Thoracic aorta (tissue), 2 donors: ENCODE measurements around the gene YWHAE. TPM values are rescaled to one million over a fixed set of nuclear protein-coding genes. Genes with fewer than 3 reads are reported as not detected.
A peak's percentile ranks its signal among the peaks of the same experiment; 100 is the strongest.
"Not testable (repeated sequence)": the region's sequence is repeated elsewhere in the genome, so short reads cannot be mapped to it uniquely, and the experiment has no call there.

Experiments
- ATAC-seq: fragments of 150-250 bp; one replicate; pipeline ENCODE4 v1.8.0; 2017; ENCODE audit warnings: low read depth; ENCODE audit not compliant: insufficient number of reproducible peaks, low FRiP score
- DNase-seq: peaks from one replicate; pipeline ENCODE4 v3.0.0-alpha.2; 2020; ENCODE audit warnings: low spot score
- H3K27ac ChIP-seq, 2 donors: fragments of 200-600 bp; sonication (generic); 1 replicate in 1 of 2; 2 replicates in 1 of 2; pipeline ENCODE4 v1.5.1; 2016; ENCODE audit warnings: mild to moderate bottlenecking in 2 of 2, moderate library complexity in 2 of 2
- H3K27me3 ChIP-seq: fragments of 200-600 bp; sonication (generic); replicated peaks from 2 replicates; pipeline ENCODE4 v1.6.0; 2016; ENCODE audit warnings: mild to moderate bottlenecking; ENCODE audit not compliant: insufficient read depth
- H3K36me3 ChIP-seq: fragments of 200-600 bp; sonication (generic); one replicate; pipeline ENCODE4 v1.5.1; 2016
- H3K4me1 ChIP-seq, 2 donors: fragments of 200-600 bp; sonication (generic); 1 replicate in 1 of 2; 2 replicates in 1 of 2; pipeline versions ENCODE4 v1.5.1 to v1.6.0; 2016; ENCODE audit warnings: low read depth in 2 of 2, mild to moderate bottlenecking in 1 of 2; ENCODE audit not compliant: control insufficient read depth in 1 of 2
- H3K4me3 ChIP-seq: fragments of 200-600 bp; sonication (generic); 2 replicates; pipeline ENCODE4 v1.5.1; 2016; ENCODE audit warnings: mild to moderate bottlenecking
- H3K9me3 ChIP-seq: fragments of 200-600 bp; sonication (generic); 2 replicates; pipeline ENCODE4 v1.5.1; 2016
- total RNA-seq, 2 donors: library from RNA; depleted of rRNA; stranded (reverse); fragments of >200 nt; gene quantifications; one replicate each; pipeline versions ENCODE4 v1.1.0 to v1.2.3, GENCODE V29; 2016
- TF ChIP-seq, protein P1 (sequence below): fragments of 200-600 bp; sonication (generic); IDR thresholded peaks from one replicate; pipeline ENCODE4 v1.5.1; 2019; ENCODE audit warnings: antibody characterized with exemption

Gene YWHAE
- 100 to 1,000 TPM; 178 to 593 TPM for total RNA-seq

GRCh38 chr17:1399679-1400512 lies at the start of gene YWHAE:
Gene YWHAE, minus strand, starts transcription at chr17:1400222. Its CDS starts 112 bp downstream, at chr17:1400110.
- Histone ChIP-seq H3K4me3 (peak within 1 kb of the TSS; percentile 100), H3K9me3 (no peaks in the 10 kb centered on the region), H3K36me3 (no peaks in the 10 kb centered on the region), H3K27ac (peak within 1 kb of the TSS; percentile 88 to 95), H3K4me1 (peaks cover 26 to 43% of the 10 kb centered on the region in 2 donors), H3K27me3 (no peaks in the 10 kb centered on the region)
- DNase-seq = peak; percentile 91
- TF ChIP-seq, protein P1, sequence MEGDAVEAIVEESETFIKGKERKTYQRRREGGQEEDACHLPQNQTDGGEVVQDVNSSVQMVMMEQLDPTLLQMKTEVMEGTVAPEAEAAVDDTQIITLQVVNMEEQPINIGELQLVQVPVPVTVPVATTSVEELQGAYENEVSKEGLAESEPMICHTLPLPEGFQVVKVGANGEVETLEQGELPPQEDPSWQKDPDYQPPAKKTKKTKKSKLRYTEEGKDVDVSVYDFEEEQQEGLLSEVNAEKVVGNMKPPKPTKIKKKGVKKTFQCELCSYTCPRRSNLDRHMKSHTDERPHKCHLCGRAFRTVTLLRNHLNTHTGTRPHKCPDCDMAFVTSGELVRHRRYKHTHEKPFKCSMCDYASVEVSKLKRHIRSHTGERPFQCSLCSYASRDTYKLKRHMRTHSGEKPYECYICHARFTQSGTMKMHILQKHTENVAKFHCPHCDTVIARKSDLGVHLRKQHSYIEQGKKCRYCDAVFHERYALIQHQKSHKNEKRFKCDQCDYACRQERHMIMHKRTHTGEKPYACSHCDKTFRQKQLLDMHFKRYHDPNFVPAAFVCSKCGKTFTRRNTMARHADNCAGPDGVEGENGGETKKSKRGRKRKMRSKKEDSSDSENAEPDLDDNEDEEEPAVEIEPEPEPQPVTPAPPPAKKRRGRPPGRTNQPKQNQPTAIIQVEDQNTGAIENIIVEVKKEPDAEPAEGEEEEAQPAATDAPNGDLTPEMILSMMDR = no peak
- ATAC-seq = peak; percentile 84

DNA sequence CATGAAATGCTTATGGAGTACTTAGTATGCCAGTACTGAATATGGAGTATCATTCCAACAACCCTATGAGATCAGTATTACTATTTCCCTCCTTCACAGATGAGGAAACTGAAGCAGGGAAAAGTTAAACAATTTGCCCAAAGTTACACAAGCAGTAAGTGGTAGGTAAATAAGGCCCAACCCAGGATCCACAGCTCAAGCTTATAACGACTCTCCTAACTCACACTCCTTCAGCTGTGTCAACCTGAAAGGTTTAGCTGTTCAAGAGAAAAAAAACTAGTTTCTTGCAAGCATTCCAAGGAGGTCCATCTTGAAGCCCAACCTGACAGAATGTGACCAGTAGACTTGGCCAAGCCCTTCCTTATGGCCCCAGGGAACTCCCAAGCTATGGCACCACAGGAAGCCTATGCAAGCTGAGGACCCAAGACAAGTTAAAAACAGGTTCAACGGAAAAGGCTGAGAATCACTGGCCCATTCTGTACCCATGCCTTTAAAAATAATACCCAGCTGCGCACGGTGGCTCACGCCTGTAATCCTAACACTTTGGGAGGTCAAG lies 49.5 kb upstream of the YWHAE start:
- no peaks in the 10 kb centered on the region for H3K9me3 ChIP-seq
- ATAC-seq (no peak), DNase-seq (no peak)
- H3K4me3 ChIP-seq = no peak overlapping the region
- no peak overlapping the region for H3K27ac ChIP-seq
- peaks cover 15 to 46% of the 10 kb centered on the region in 2 donors for H3K4me1 ChIP-seq
- no peaks in the 10 kb centered on the region for H3K27me3 ChIP-seq
- no peaks in the 10 kb centered on the region for H3K36me3 ChIP-seq
- TF ChIP-seq, protein P1 = no peak

DNA sequence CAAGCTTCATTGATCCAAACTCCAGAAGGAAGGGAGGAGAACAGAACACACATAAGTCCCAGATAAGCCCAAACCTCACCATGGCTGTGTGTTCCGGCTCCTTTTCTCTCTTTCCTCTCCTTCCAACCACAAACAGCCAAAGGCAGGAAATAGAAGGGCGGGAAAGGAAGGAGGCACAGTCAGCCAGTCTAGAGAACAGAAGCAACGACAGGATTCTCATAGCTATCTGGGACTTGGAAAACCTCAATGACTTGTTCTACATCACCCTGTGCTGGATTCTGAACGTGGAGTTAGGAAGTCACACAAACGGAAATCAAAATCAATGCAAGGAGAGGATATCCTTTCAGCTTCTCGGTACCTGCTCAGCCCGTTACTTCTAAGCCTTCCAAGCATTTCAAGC lies 47.0 kb upstream of the YWHAE start:
- no peak overlapping the region for H3K27ac ChIP-seq
- H3K4me1 ChIP-seq = peaks cover 6 to 22% of the 10 kb centered on the region in 2 donors
- H3K9me3 ChIP-seq = no peaks in the 10 kb centered on the region
- no peak overlapping the region for H3K4me3 ChIP-seq
- H3K36me3 ChIP-seq = no peaks in the 10 kb centered on the region
- ATAC-seq (no peak), DNase-seq (no peak)
- TF ChIP-seq, protein P1 = no peak
- no peaks in the 10 kb centered on the region for H3K27me3 ChIP-seq

DNA sequence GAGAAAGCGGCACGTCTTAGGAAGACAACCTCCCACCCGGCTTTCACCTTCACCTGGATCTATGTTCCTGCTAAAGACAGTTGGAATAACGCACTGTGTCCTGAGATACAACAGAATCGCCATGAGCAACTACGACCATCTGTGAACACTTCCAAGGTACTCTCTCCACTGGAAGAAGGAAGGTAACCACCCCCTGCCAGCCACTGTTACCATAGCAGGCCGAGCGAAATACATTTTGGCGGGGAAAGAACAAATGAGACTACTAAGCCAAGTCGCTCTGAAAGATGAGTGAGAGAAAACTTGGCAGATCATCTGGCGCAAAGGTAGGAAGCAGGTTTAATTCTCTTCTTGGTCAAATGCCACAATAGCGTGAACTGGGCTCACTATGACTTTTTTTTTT lies 46.2 kb upstream of the YWHAE start:
- Histone ChIP-seq H3K9me3 (no peaks in the 10 kb centered on the region), H3K4me1 (peaks cover 6 to 13% of the 10 kb centered on the region in 2 donors), H3K4me3 (no peak overlapping the region), H3K36me3 (no peaks in the 10 kb centered on the region), H3K27me3 (no peaks in the 10 kb centered on the region), H3K27ac (no peak overlapping the region)
- TF ChIP-seq, protein P1 = no peak
- DNase-seq = no peak
- no peak for ATAC-seq

GRCh38 chr17:1445695-1446094 lies 45.7 kb upstream of the YWHAE start:
- not testable (repeated sequence) for H3K36me3 ChIP-seq, H3K27ac ChIP-seq, H3K9me3 ChIP-seq, H3K27me3 ChIP-seq, H3K4me3 ChIP-seq, ATAC-seq, DNase-seq
- peaks cover 6 to 11% of the 10 kb centered on the region in 2 donors for H3K4me1 ChIP-seq

- peaks cover 8 to 27% of the 10 kb centered on the region in 2 donors for H3K4me1 ChIP-seq
- H3K9me3 ChIP-seq, H3K36me3 ChIP-seq, DNase-seq, H3K4me3 ChIP-seq, ATAC-seq, H3K27me3 ChIP-seq, H3K27ac ChIP-seq: not testable (repeated sequence)
Measured at GRCh38 chr17:1442721-1443120, 42.7 kb upstream of the YWHAE start.
